Keratinocyte (primary cell): ENCODE measurements around the gene IGFN1. TPM values are rescaled to one million over a fixed set of nuclear protein-coding genes. Genes with fewer than 3 reads are reported as not detected.

ENCODE experiments used
- DNase-seq: peaks from one replicate; pipeline ENCODE4 v3.0.0-alpha.2; 2011; ENCODE audit warnings: low read depth, missing footprints, low spot score
- FAIRE-seq: peaks from 2 replicates; lab custom pipeline; 2011; peaks lifted over from hg19 to GRCh38; lab: Jason Lieb, UNC
- H2AFZ ChIP-seq: 2 replicates; pipeline ENCODE4 v1.6.0; 2012; ENCODE audit warnings: low read length, control low read depth, inconsistent platforms; ENCODE audit not compliant: control insufficient read depth
- H3K27ac ChIP-seq: 2 replicates; pipeline ENCODE4 v1.5.1; 2011; ENCODE audit warnings: low read length; ENCODE audit not compliant: control insufficient read depth, insufficient read depth
- H3K27me3 ChIP-seq: 3 replicates; pipeline ENCODE4 v1.6.0; 2011; ENCODE audit warnings: low read length; ENCODE audit not compliant: control insufficient read depth, insufficient read depth; ENCODE audit errors: extremely low read depth
- H3K36me3 ChIP-seq, 2 experiments: 2 replicates in 1 of 2; 3 replicates in 1 of 2; pipeline ENCODE4 v1.5.1; 2011; ENCODE audit warnings: low read length in 2 of 2, mild to moderate bottlenecking in 1 of 2; ENCODE audit not compliant: control insufficient read depth in 2 of 2, insufficient read depth in 2 of 2; ENCODE audit errors: extremely low read depth in 1 of 2
- H3K4me1 ChIP-seq: 3 replicates; pipeline ENCODE4 v1.5.1; 2011; ENCODE audit warnings: low read length; ENCODE audit not compliant: control insufficient read depth, insufficient read depth; ENCODE audit errors: extremely low read depth
- H3K4me2 ChIP-seq: 3 replicates; pipeline ENCODE4 v1.6.0; 2011; ENCODE audit warnings: low read depth, low read length; ENCODE audit not compliant: control insufficient read depth, insufficient read depth; ENCODE audit errors: extremely low read depth
- H3K4me3 ChIP-seq, 3 experiments: fragments of 200-600 bp in 1 of 3; sonication (generic) in 1 of 3; 2 replicates in 2 of 3; 3 replicates in 1 of 3; pipeline ENCODE4 v1.5.1; 2011 to 2016; ENCODE audit warnings: low read length in 3 of 3, mild to moderate bottlenecking in 3 of 3, control low read depth in 2 of 3, inconsistent platforms in 1 of 3, low read depth in 1 of 3, mixed read lengths in 1 of 3, mixed run types in 1 of 3, moderate library complexity in 1 of 3; ENCODE audit not compliant: control insufficient read depth in 2 of 3, insufficient read depth in 2 of 3; ENCODE audit errors: extremely low read depth in 1 of 3
- H3K79me2 ChIP-seq: 2 replicates; pipeline ENCODE4 v1.6.0; 2012; ENCODE audit warnings: low read length; ENCODE audit not compliant: control insufficient read depth, insufficient read depth
- H3K9ac ChIP-seq: 3 replicates; pipeline ENCODE4 v1.6.0; 2011; ENCODE audit warnings: low read length; ENCODE audit not compliant: control insufficient read depth, insufficient read depth; ENCODE audit errors: extremely low read depth
- H3K9me1 ChIP-seq: 3 replicates; pipeline ENCODE4 v1.6.0; 2011; ENCODE audit warnings: low read length; ENCODE audit not compliant: control insufficient read depth, insufficient read depth; ENCODE audit errors: extremely low read depth
- H3K9me3 ChIP-seq: 2 replicates; pipeline ENCODE4 v1.5.1; 2012; ENCODE audit warnings: low read depth, low read length; ENCODE audit not compliant: control insufficient read depth
- H4K20me1 ChIP-seq: 3 replicates; pipeline ENCODE4 v1.6.0; 2011; ENCODE audit warnings: low read length; ENCODE audit not compliant: control insufficient read depth, insufficient read depth; ENCODE audit errors: extremely low read depth
- CTCF ChIP-seq, 3 experiments: IDR thresholded peaks in 1 of 3; conservative IDR thresholded peaks in 1 of 3; optimal IDR thresholded peaks in 1 of 3; 2 replicates in 2 of 3; 3 replicates in 1 of 3; pipeline versions ENCODE3 to v1.5.1; 2011; ENCODE audit warnings: low read length in 3 of 3, mild to moderate bottlenecking in 3 of 3, moderate library complexity in 2 of 3, control low read depth in 1 of 3, inconsistent platforms in 1 of 3; ENCODE audit not compliant: insufficient read depth in 2 of 3; ENCODE audit errors: extremely low read depth in 1 of 3
- EZH2 ChIP-seq: IDR thresholded peaks from one replicate; pipeline ENCODE4 v1.6.1; 2012; ENCODE audit warnings: inconsistent platforms, mild to moderate bottlenecking, low read length, moderate library complexity
- dilution Hi-C: fragments of 300-500 bp; cut with MboI; formaldehyde crosslinking; loops from one replicate; pipeline ENCODE4 v1.7.0; 2020; ENCODE audit warnings: low sequenced_read_pairs; ENCODE audit not compliant: extremely low pct_ligation_motif_present
- polyA plus RNA-seq, 5 experiments: library from polyadenylated mRNA; depleted of rRNA in 3 of 5; stranded (reverse) in 3 of 5; stranded (forward) in 1 of 5; unstranded in 1 of 5; fragments of >200 nt; gene quantifications; 1 replicate in 1 of 5; 2 replicates in 3 of 5; 3 replicates in 1 of 5; pipeline versions ENCODE4 v1.2.1 to v1.2.3, GENCODE V29; 2011 to 2012; ENCODE audit warnings: missing spikeins in 2 of 5, low read depth in 1 of 5, low replicate concordance in 1 of 5

Gene IGFN1
- polyA plus RNA-seq, 1 donor (not counting 4 experiments of a cell fraction or from before 2014, with no cell fraction given) = not detected

GRCh38 chr1:201240171-201240570 is 49.5 kb downstream of the IGFN1 start:
- Histone ChIP-seq H3K9me3 (no peaks in the 10 kb centered on the region), H3K4me3 (no peak overlapping the region), H3K27me3 (peaks cover 11% of the 10 kb centered on the region), H3K36me3 (no peaks in the 10 kb centered on the region), H3K4me1 (no peaks in the 10 kb centered on the region), H3K9ac (no peak overlapping the region), H3K79me2 (no peaks in the 10 kb centered on the region), H4K20me1 (no peaks in the 10 kb centered on the region), H3K9me1 (no peaks in the 10 kb centered on the region), H3K4me2 (no peak overlapping the region), H2AFZ (no peak overlapping the region), H3K27ac (no peak overlapping the region)
- no peak for FAIRE-seq
- no peak for DNase-seq
- TF ChIP-seq EZH2 = no peak
- no peak for TF ChIP-seq CTCF (optimal IDR thresholded peaks at IDR 0.05 in 1 of 3, IDR thresholded peaks at IDR 0.05 in 1 of 3, conservative IDR thresholded peaks at IDR 0.05 in 1 of 3; ENCODE audit: extremely low read depth in 1 of 3, insufficient read depth in 2 of 3, low read length in 3 of 3)
- dilution Hi-C loops = no loop called here

GRCh38 chr1:201241736-201242135 is 51.1 kb downstream of the IGFN1 start:
- Histone ChIP-seq H3K9me1 (no peaks in the 10 kb centered on the region), H3K4me2 (no peak overlapping the region), H3K79me2 (no peaks in the 10 kb centered on the region), H3K4me1 (no peaks in the 10 kb centered on the region), H3K27me3 (peaks cover 11% of the 10 kb centered on the region), H3K9me3 (no peaks in the 10 kb centered on the region), H4K20me1 (no peaks in the 10 kb centered on the region), H3K9ac (no peak overlapping the region), H3K4me3 (no peak overlapping the region), H3K27ac (no peak overlapping the region), H2AFZ (no peak overlapping the region), H3K36me3 (no peaks in the 10 kb centered on the region)
- dilution Hi-C loops = no loop called here
- no peak for DNase-seq
- no peak for FAIRE-seq
- TF ChIP-seq EZH2 (no peak), CTCF (optimal IDR thresholded peaks at IDR 0.05 in 1 of 3, IDR thresholded peaks at IDR 0.05 in 1 of 3, conservative IDR thresholded peaks at IDR 0.05 in 1 of 3; ENCODE audit: extremely low read depth in 1 of 3, insufficient read depth in 2 of 3, low read length in 3 of 3) (no peak)
